ENCODE results near the gene MDH1B. TPM values are rescaled to one million over a fixed set of nuclear protein-coding genes. Genes with fewer than 3 reads are reported as not detected.
"Not testable (repeated sequence)": the region's sequence is repeated elsewhere in the genome, so short reads cannot be mapped to it uniquely, and the experiment has no call there.

MDH1B gene
- total RNA-seq, 1 donor from 2014 or later: not detected

DNA sequence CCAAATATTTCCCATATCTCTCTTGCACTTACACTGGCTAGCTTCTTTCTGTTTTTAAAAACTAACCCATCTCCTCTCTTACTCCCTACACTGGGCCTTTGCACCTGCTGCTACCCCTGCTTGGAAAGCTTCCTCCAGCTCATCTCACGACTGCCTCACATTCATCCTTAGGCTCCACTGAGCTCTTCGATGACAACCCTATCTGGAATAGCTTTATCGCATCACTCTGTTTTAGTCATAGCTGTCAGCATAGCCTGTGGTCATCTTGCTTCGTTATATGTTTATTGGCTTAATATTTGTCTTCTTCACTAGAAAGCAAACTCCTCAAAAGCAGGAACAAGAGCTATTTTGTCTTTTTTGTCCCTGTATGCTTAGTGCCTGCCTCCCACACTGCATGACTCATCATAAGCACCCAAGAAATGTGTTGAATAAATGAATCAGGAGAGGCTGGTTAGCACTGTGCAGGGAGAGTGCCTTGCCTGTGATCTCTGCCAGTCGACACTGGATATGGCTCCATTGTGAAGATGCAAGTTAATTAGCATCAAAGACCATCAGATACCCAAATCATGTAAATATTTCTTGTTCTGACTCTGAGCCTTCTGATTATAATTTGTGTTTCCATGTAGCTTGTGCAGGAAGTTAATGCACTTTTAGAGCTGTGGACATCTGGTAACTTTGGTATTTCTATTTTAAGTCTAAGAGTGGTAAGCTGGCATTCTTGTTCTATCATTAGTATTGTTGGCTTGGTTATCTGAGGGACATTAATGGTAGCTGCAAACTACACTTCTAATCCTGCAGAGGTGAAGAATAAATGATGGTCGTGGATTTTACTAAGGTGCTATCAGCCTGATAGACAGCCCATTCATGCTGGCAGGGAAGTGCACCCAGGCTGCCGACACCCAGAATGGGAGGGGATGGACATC is 36.6 kb downstream of the MDH1B start:
- Histone ChIP-seq H3K27ac (ENCODE audit: low read depth, low read length) (no peak overlapping the region), H3K4me3 (ENCODE audit: low read length in 3 of 3) (no peak overlapping the region), H3K4me1 (ENCODE audit: control insufficient read depth in 3 of 3, insufficient read depth in 3 of 3, low read length in 3 of 3) (no peaks in the 10 kb centered on the region), H3K27me3 (ENCODE audit: control insufficient read depth in 3 of 3, insufficient read depth in 3 of 3, low read length in 3 of 3) (peaks cover 0 to 2% (median 0%) of the 10 kb centered on the region in 3 donors), H3K9me3 (ENCODE audit: control insufficient read depth in 3 of 3, low read length in 3 of 3) (no peaks in the 10 kb centered on the region), H3K9ac (ENCODE audit: low read depth in 1 of 3, low read length in 3 of 3) (no peak overlapping the region), H3K36me3 (ENCODE audit: control insufficient read depth in 3 of 3, insufficient read depth in 3 of 3, low read length in 3 of 3) (no peaks in the 10 kb centered on the region)

GRCh38 chr2:206727287-206727686 is 37.8 kb downstream of the MDH1B start:
- H3K9ac ChIP-seq (ENCODE audit: low read depth in 1 of 3, low read length in 3 of 3): no peak overlapping the region
- H3K4me3 ChIP-seq (ENCODE audit: low read length in 3 of 3): no peak overlapping the region
- H3K27me3 ChIP-seq (ENCODE audit: control insufficient read depth in 3 of 3, insufficient read depth in 3 of 3, low read length in 3 of 3): peaks cover 0 to 2% (median 0%) of the 10 kb centered on the region in 3 donors
- H3K36me3 ChIP-seq (ENCODE audit: control insufficient read depth in 3 of 3, insufficient read depth in 3 of 3, low read length in 3 of 3): no peaks in the 10 kb centered on the region
- H3K9me3 ChIP-seq (ENCODE audit: control insufficient read depth in 3 of 3, low read length in 3 of 3): no peaks in the 10 kb centered on the region
- no peaks in the 10 kb centered on the region for H3K4me1 ChIP-seq (ENCODE audit: control insufficient read depth in 3 of 3, insufficient read depth in 3 of 3, low read length in 3 of 3)
- no peak overlapping the region for H3K27ac ChIP-seq (ENCODE audit: low read depth, low read length)

DNA sequence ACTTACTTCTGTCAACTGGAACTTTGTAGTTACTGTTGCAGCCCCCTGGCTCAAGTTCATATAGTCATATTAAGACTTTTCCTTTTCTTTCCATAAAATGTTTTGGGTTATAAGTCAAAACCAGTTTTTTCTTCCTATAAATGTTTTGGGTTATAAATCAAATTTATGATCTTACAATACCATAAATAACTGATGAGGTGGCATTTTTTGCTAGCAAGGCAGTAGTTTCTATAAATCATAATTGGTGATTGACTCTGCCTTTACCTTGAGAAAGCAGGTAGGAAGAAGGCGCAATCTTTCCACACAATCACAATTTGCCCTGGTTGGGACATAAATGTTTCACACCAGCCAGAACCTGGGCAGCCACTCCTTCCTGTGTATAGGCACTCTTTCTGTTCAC is 41.8 kb downstream of the MDH1B start:
- Histone ChIP-seq H3K9ac (ENCODE audit: low read depth in 1 of 3, low read length in 3 of 3) (no peak overlapping the region), H3K27me3 (ENCODE audit: control insufficient read depth in 3 of 3, insufficient read depth in 3 of 3, low read length in 3 of 3) (no peaks in the 10 kb centered on the region), H3K9me3 (ENCODE audit: control insufficient read depth in 3 of 3, low read length in 3 of 3) (no peaks in the 10 kb centered on the region), H3K36me3 (ENCODE audit: control insufficient read depth in 3 of 3, insufficient read depth in 3 of 3, low read length in 3 of 3) (no peaks in the 10 kb centered on the region), H3K4me3 (ENCODE audit: low read length in 3 of 3) (no peak overlapping the region), H3K4me1 (ENCODE audit: control insufficient read depth in 3 of 3, insufficient read depth in 3 of 3, low read length in 3 of 3) (no peaks in the 10 kb centered on the region), H3K27ac (ENCODE audit: low read depth, low read length) (no peak overlapping the region)

DNA sequence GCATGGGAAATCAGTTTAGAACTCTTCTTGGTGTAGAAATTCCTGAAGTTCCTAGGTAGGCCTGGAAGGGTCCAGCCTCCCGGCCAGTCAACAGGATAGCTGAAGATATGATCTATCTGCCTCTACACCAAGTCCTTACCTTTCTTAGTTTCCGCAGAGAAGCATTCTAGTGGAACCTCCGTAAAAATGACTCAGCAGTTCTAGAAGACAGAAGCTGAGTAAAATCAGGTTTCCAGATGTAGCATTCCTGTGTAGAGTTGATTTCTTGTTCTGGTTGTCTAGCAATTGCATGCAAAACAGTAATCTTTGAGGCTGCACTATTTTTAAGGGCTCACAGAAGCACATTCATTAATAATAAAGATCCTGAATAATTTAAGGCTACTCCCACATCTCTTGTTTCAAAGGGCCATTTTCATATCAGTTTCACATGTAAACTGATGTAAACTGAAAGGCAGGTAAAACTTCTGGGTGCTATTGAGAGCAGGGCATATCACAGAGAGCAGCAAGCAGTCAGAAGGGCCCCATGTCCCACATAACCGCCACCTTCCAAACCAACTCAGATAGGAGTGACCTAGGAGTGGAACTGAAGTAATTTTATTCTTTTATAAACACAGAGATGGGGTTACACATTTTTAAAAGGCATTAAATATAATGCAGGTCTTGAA is 43.7 kb downstream of the MDH1B start:
- H3K4me1 ChIP-seq (ENCODE audit: control insufficient read depth in 3 of 3, insufficient read depth in 3 of 3, low read length in 3 of 3): no peaks in the 10 kb centered on the region
- no peaks in the 10 kb centered on the region for H3K27me3 ChIP-seq (ENCODE audit: control insufficient read depth in 3 of 3, insufficient read depth in 3 of 3, low read length in 3 of 3)
- H3K36me3 ChIP-seq (ENCODE audit: control insufficient read depth in 3 of 3, insufficient read depth in 3 of 3, low read length in 3 of 3): no peaks in the 10 kb centered on the region
- H3K27ac ChIP-seq (ENCODE audit: low read depth, low read length): no peak overlapping the region
- no peak overlapping the region for H3K9ac ChIP-seq (ENCODE audit: low read depth in 1 of 3, low read length in 3 of 3)
- no peak overlapping the region for H3K4me3 ChIP-seq (ENCODE audit: low read length in 3 of 3)
- H3K9me3 ChIP-seq (ENCODE audit: control insufficient read depth in 3 of 3, low read length in 3 of 3): no peaks in the 10 kb centered on the region

DNA sequence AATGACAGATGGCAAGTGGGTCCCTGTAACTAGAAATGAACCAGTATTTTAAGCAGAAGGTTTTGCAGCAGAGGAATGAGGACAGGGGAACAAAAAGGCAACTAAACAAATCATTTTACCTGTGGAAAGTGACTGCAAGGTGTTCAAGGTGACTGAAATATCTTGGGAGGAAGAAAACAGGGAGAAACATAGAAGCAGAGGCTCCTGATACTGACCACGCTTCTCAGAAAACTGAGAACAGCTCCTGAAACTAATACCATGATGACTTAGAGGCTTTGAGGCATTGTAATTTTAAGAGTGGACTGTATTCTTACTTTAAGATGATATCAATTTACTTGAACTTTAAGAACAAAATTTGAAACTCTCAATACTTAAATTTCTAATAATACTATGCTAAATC is 46.8 kb downstream of the MDH1B start, which contains the start of gene DYTN:
DYTN (minus strand) TSS at position 101 of the 400 bp plus-strand sequence. CDS start 117 bp downstream, outside the sequence.
- H3K4me3 ChIP-seq (ENCODE audit: low read length in 3 of 3): no peak within 1 kb of the TSS
- no peak within 1 kb of the TSS for H3K9ac ChIP-seq (ENCODE audit: low read depth in 1 of 3, low read length in 3 of 3)
- H3K36me3 ChIP-seq (ENCODE audit: control insufficient read depth in 3 of 3, insufficient read depth in 3 of 3, low read length in 3 of 3): no peaks in the 10 kb centered on the region
- H3K27me3 ChIP-seq (ENCODE audit: control insufficient read depth in 3 of 3, insufficient read depth in 3 of 3, low read length in 3 of 3): no peaks in the 10 kb centered on the region
- no peak within 1 kb of the TSS for H3K27ac ChIP-seq (ENCODE audit: low read depth, low read length)
- H3K4me1 ChIP-seq (ENCODE audit: control insufficient read depth in 3 of 3, insufficient read depth in 3 of 3, low read length in 3 of 3): no peaks in the 10 kb centered on the region
- no peaks in the 10 kb centered on the region for H3K9me3 ChIP-seq (ENCODE audit: control insufficient read depth in 3 of 3, low read length in 3 of 3)

DNA sequence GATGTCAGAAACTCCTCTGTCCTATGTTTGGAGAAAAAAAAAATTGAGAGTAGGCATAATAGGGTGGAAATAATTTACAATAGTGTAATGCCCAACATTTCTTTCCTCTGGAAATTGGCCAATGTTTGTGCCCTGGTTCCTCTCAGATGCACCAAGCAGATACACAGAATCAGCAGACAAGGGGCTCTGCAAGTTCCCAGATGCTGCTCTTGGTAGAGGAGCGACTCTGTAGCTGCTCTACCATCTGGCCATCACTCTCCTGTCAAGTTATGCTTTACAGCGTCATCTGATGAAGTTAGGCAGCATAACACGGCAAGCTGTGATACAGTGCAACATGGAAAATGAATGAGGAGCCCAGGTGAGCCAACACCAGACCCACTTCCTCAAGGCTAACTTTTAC is 48.5 kb downstream of the MDH1B start:
- Histone ChIP-seq H3K36me3 (ENCODE audit: control insufficient read depth in 3 of 3, insufficient read depth in 3 of 3, low read length in 3 of 3) (no peaks in the 10 kb centered on the region), H3K27ac (ENCODE audit: low read depth, low read length) (no peak overlapping the region), H3K4me3 (ENCODE audit: low read length in 3 of 3) (no peak overlapping the region), H3K9ac (ENCODE audit: low read depth in 1 of 3, low read length in 3 of 3) (no peak overlapping the region), H3K4me1 (ENCODE audit: control insufficient read depth in 3 of 3, insufficient read depth in 3 of 3, low read length in 3 of 3) (no peaks in the 10 kb centered on the region), H3K27me3 (ENCODE audit: control insufficient read depth in 3 of 3, insufficient read depth in 3 of 3, low read length in 3 of 3) (no peaks in the 10 kb centered on the region), H3K9me3 (ENCODE audit: control insufficient read depth in 3 of 3, low read length in 3 of 3) (no peaks in the 10 kb centered on the region)

- H3K4me1 ChIP-seq (ENCODE audit: control insufficient read depth in 3 of 3, insufficient read depth in 3 of 3, low read length in 3 of 3); H3K9ac ChIP-seq (ENCODE audit: low read depth in 1 of 3, low read length in 3 of 3); H3K36me3 ChIP-seq (ENCODE audit: control insufficient read depth in 3 of 3, insufficient read depth in 3 of 3, low read length in 3 of 3); H3K27ac ChIP-seq (ENCODE audit: low read depth, low read length); H3K4me3 ChIP-seq (ENCODE audit: low read length in 3 of 3); H3K27me3 ChIP-seq (ENCODE audit: control insufficient read depth in 3 of 3, insufficient read depth in 3 of 3, low read length in 3 of 3); H3K9me3 ChIP-seq (ENCODE audit: control insufficient read depth in 3 of 3, low read length in 3 of 3): not testable (repeated sequence)
Measured at GRCh38 chr2:206715183-206715582, 49.9 kb downstream of the MDH1B start.

- no peaks in the 10 kb centered on the region for H3K27me3 ChIP-seq (ENCODE audit: control insufficient read depth in 3 of 3, insufficient read depth in 3 of 3, low read length in 3 of 3)
Measured at GRCh38 chr2:206713746-206714145, 51.4 kb downstream of the MDH1B start.

GRCh38 chr2:206708286-206708685 is 56.8 kb downstream of the MDH1B start:
- no peak overlapping the region for H3K9ac ChIP-seq (ENCODE audit: low read depth in 1 of 3, low read length in 3 of 3)

More at GRCh38 chr2:206713746-206714145, 51.4 kb downstream of the MDH1B start:
- Histone ChIP-seq H3K9ac (ENCODE audit: low read depth in 1 of 3, low read length in 3 of 3) (no peak overlapping the region), H3K36me3 (ENCODE audit: control insufficient read depth in 3 of 3, insufficient read depth in 3 of 3, low read length in 3 of 3) (no peaks in the 10 kb centered on the region), H3K4me1 (ENCODE audit: control insufficient read depth in 3 of 3, insufficient read depth in 3 of 3, low read length in 3 of 3) (no peaks in the 10 kb centered on the region), H3K27ac (ENCODE audit: low read depth, low read length) (no peak overlapping the region), H3K9me3 (ENCODE audit: control insufficient read depth in 3 of 3, low read length in 3 of 3) (no peaks in the 10 kb centered on the region), H3K4me3 (ENCODE audit: low read length in 3 of 3) (no peak overlapping the region)

GRCh38 chr2:206707164-206707701 is 57.9 kb downstream of the MDH1B start:
- Histone ChIP-seq H3K4me3 (ENCODE audit: low read length in 3 of 3) (no peak overlapping the region), H3K36me3 (ENCODE audit: control insufficient read depth in 3 of 3, insufficient read depth in 3 of 3, low read length in 3 of 3) (no peaks in the 10 kb centered on the region), H3K9me3 (ENCODE audit: control insufficient read depth in 3 of 3, low read length in 3 of 3) (no peaks in the 10 kb centered on the region), H3K9ac (ENCODE audit: low read depth in 1 of 3, low read length in 3 of 3) (no peak overlapping the region), H3K27me3 (ENCODE audit: control insufficient read depth in 3 of 3, insufficient read depth in 3 of 3, low read length in 3 of 3) (peaks cover 0 to 3% (median 0%) of the 10 kb centered on the region in 3 donors), H3K4me1 (ENCODE audit: control insufficient read depth in 3 of 3, insufficient read depth in 3 of 3, low read length in 3 of 3) (no peaks in the 10 kb centered on the region), H3K27ac (ENCODE audit: low read depth, low read length) (no peak overlapping the region)

More at GRCh38 chr2:206708286-206708685, 56.8 kb downstream of the MDH1B start:
- peaks cover 0 to 3% (median 0%) of the 10 kb centered on the region in 3 donors for H3K27me3 ChIP-seq (ENCODE audit: control insufficient read depth in 3 of 3, insufficient read depth in 3 of 3, low read length in 3 of 3)
- no peaks in the 10 kb centered on the region for H3K9me3 ChIP-seq (ENCODE audit: control insufficient read depth in 3 of 3, low read length in 3 of 3)
- H3K4me1 ChIP-seq (ENCODE audit: control insufficient read depth in 3 of 3, insufficient read depth in 3 of 3, low read length in 3 of 3): no peaks in the 10 kb centered on the region
- no peak overlapping the region for H3K4me3 ChIP-seq (ENCODE audit: low read length in 3 of 3)
- no peaks in the 10 kb centered on the region for H3K36me3 ChIP-seq (ENCODE audit: control insufficient read depth in 3 of 3, insufficient read depth in 3 of 3, low read length in 3 of 3)
- no peak overlapping the region for H3K27ac ChIP-seq (ENCODE audit: low read depth, low read length)

Measured in skeletal muscle tissue (tissue), 4 donors.